ENCODE measurements around the gene BTBD9. TPM values are rescaled to one million over a fixed set of nuclear protein-coding genes. Genes with fewer than 3 reads are reported as not detected.
A peak's percentile ranks its signal among the peaks of the same experiment; 100 is the strongest.

Gene BTBD9
- total RNA-seq, 2 experiments from 2014 or later, result 6.2 to 6.4 TPM

GRCh38 chr6:38580030-38580429, 59.7 kb downstream of the BTBD9 start:
- no peak overlapping the region for H3K4me3 Mint-ChIP-seq
- TF ChIP-seq CTCF (IDR thresholded peaks at IDR 0.05), result no peak
- no peaks in the 10 kb centered on the region for H3K27me3 Mint-ChIP-seq
- intact Hi-C loops (cut with micrococcal nuclease), result no loop called here
- H3K36me3 Mint-ChIP-seq (ENCODE audit: low read depth), result peaks cover 16% of the 10 kb centered on the region
- ChIA-PET POLR2A (no interaction called here), CTCF (interaction anchor here (0.8 to 2.6 kb wide), 3 partner anchors 9 to 10 kb away, joined by 3 to 12 read pairs (median 3); no protein-coding TSS in a partner anchor)
- peaks cover 20% of the 10 kb centered on the region for H3K4me1 Mint-ChIP-seq (ENCODE audit: low read depth)
- H3K9me3 Mint-ChIP-seq, result no peaks in the 10 kb centered on the region
- no peak overlapping the region for H3K27ac Mint-ChIP-seq
- no peak for DNase-seq
- no peak for ATAC-seq

DNA sequence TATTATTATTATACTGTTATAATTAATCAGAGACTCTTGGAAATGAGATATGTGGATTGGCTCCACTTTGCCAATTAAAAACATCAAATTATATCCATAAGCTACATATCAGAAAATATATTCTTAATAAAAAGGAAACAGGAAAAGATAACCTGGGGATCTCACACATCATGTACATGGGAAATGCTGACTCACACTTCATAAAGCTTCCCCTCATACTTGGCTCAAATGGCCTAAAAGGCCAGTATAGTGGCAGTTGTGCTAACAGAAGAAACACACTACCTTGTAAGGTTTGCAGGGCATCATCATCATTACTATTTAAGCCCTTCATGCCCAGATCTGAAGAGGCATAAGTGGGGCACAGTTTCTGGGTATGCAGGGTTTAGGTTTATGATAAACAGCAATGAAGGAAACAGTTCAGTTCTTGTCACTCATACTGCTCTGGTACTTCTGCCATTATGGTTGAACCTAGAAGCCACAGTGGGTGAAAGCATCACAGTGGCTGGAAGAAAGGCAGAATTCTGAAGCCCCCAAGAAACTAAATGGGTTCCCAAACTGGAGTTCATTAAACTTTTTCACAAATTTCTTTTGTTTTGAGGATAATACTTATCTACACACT, 60.6 kb downstream of the BTBD9 start:
- Mint-ChIP-seq H3K36me3 (ENCODE audit: low read depth) (peaks cover 20% of the 10 kb centered on the region), H3K4me3 (no peak overlapping the region), H3K4me1 (ENCODE audit: low read depth) (peaks cover 20% of the 10 kb centered on the region), H3K27me3 (no peaks in the 10 kb centered on the region), H3K27ac (peak overlapping the region; percentile 7), H3K9me3 (no peaks in the 10 kb centered on the region)
- DNase-seq (no peak), ATAC-seq (no peak)
- CTCF ChIA-PET, result interaction anchor here (1.1 to 1.6 kb wide), 2 partner anchors 9 to 11 kb away, joined by 4 to 6 read pairs; no protein-coding TSS in a partner anchor
- POLR2A ChIA-PET, result interaction anchor here (0.6 kb wide), 1 partner anchor 124 kb away, joined by 3 read pairs; no protein-coding TSS in a partner anchor
- no peak for TF ChIP-seq CTCF (IDR thresholded peaks at IDR 0.05)
- intact Hi-C loops (cut with micrococcal nuclease), result no loop called here

GRCh38 chr6:38578075-38578474, 61.7 kb downstream of the BTBD9 start:
- Mint-ChIP-seq H3K9me3 (no peaks in the 10 kb centered on the region), H3K36me3 (ENCODE audit: low read depth) (peaks cover 22% of the 10 kb centered on the region), H3K4me1 (ENCODE audit: low read depth) (peaks cover 24% of the 10 kb centered on the region), H3K4me3 (no peak overlapping the region), H3K27me3 (no peaks in the 10 kb centered on the region), H3K27ac (peak overlapping the region; percentile 8)
- ATAC-seq, result no peak
- CTCF ChIA-PET, result interaction anchor here (1.1 to 1.6 kb wide), 2 partner anchors 8 to 10 kb away, joined by 4 to 6 read pairs; no protein-coding TSS in a partner anchor
- no peak for DNase-seq
- TF ChIP-seq CTCF (IDR thresholded peaks at IDR 0.05), result no peak
- POLR2A ChIA-PET, result no interaction called here
- intact Hi-C loops (cut with micrococcal nuclease), result no loop called here

- no peak overlapping the region for H3K4me3 Mint-ChIP-seq
- ATAC-seq, result no peak
These were observed 62.2 kb downstream of the BTBD9 start for GRCh38 chr6:38577492-38577891.

More at GRCh38 chr6:38577492-38577891, 62.2 kb downstream of the BTBD9 start:
- intact Hi-C loops (cut with micrococcal nuclease), result no loop called here
- Mint-ChIP-seq H3K36me3 (ENCODE audit: low read depth) (peaks cover 22% of the 10 kb centered on the region), H3K9me3 (no peaks in the 10 kb centered on the region), H3K27ac (peak overlapping the region; percentile 8), H3K4me1 (ENCODE audit: low read depth) (peaks cover 24% of the 10 kb centered on the region), H3K27me3 (no peaks in the 10 kb centered on the region)
- ChIA-PET CTCF (no interaction called here), POLR2A (no interaction called here)
- TF ChIP-seq CTCF (IDR thresholded peaks at IDR 0.05), result no peak
- DNase-seq, result no peak
